H9 (cell line): ENCODE measurements around the gene SLC24A4. TPM values are rescaled to one million over a fixed set of nuclear protein-coding genes. Genes with fewer than 3 reads are reported as not detected.

Experiments used
- DNase-seq: peaks from one replicate; pipeline ENCODE4 v3.0.0-alpha.2; 2017
- H2AFZ ChIP-seq: one replicate; pipeline ENCODE4 v1.6.1; 2013; ENCODE audit warnings: mild to moderate bottlenecking, low read length, control low read depth, moderate library complexity
- H2AK5ac ChIP-seq: 2 replicates; pipeline ENCODE4 v1.6.1; 2013; ENCODE audit warnings: low read length, control low read depth, mixed read lengths; ENCODE audit not compliant: insufficient read length
- H2BK120ac ChIP-seq: one replicate; pipeline ENCODE4 v1.6.1; 2013; ENCODE audit warnings: low read depth, mild to moderate bottlenecking, low read length, control low read depth, inconsistent platforms; ENCODE audit not compliant: poor library complexity, severe bottlenecking
- H2BK12ac ChIP-seq: 2 replicates; pipeline ENCODE4 v1.6.1; 2013; ENCODE audit warnings: low read length, control low read depth, mixed read lengths, low read depth; ENCODE audit not compliant: insufficient read length
- H2BK15ac ChIP-seq: 2 replicates; pipeline ENCODE4 v1.6.1; 2013; ENCODE audit warnings: low read depth, low read length, control low read depth
- H2BK20ac ChIP-seq: one replicate; pipeline ENCODE4 v1.6.1; 2013; ENCODE audit warnings: low read depth, mild to moderate bottlenecking, low read length, control low read depth, inconsistent platforms; ENCODE audit not compliant: poor library complexity, severe bottlenecking
- H2BK5ac ChIP-seq: 2 replicates; pipeline ENCODE4 v1.6.1; 2013; ENCODE audit warnings: low read length, control low read depth, mixed read lengths; ENCODE audit not compliant: insufficient read length
- H3K14ac ChIP-seq: 2 replicates; pipeline ENCODE4 v1.6.1; 2013; ENCODE audit warnings: low read length, control low read depth; ENCODE audit not compliant: insufficient read depth
- H3K18ac ChIP-seq: 2 replicates; pipeline ENCODE4 v1.6.1; 2013; ENCODE audit warnings: low read depth, mild to moderate bottlenecking, mixed read lengths, low read length, control low read depth; ENCODE audit not compliant: insufficient read length
- H3K23ac ChIP-seq: 2 replicates; pipeline ENCODE4 v1.6.1; 2013; ENCODE audit warnings: low read length, control low read depth, mixed read lengths, low read depth; ENCODE audit not compliant: insufficient read length
- H3K23me2 ChIP-seq: 2 replicates; pipeline ENCODE4 v1.6.1; 2013; ENCODE audit warnings: low read depth, mild to moderate bottlenecking, mixed read lengths, low read length, control low read depth; ENCODE audit not compliant: insufficient read length, poor library complexity, severe bottlenecking
- H3K27ac ChIP-seq: 2 replicates; pipeline ENCODE4 v1.5.1; 2013; ENCODE audit warnings: low read length, control low read depth, mixed read lengths, low read depth; ENCODE audit not compliant: insufficient read length
- H3K27me3 ChIP-seq: 2 replicates; pipeline ENCODE4 v1.6.1; 2013; ENCODE audit warnings: low read length, control low read depth, inconsistent platforms; ENCODE audit not compliant: insufficient read depth
- H3K4ac ChIP-seq: 2 replicates; pipeline ENCODE4 v1.6.1; 2013; ENCODE audit warnings: low read depth, mild to moderate bottlenecking, control low read depth, inconsistent platforms, low read length, moderate library complexity
- H3K4me1 ChIP-seq: 2 replicates; pipeline ENCODE4 v1.6.1; 2013; ENCODE audit warnings: low read length, control low read depth, inconsistent platforms; ENCODE audit not compliant: insufficient read depth
- H3K4me2 ChIP-seq: 2 replicates; pipeline ENCODE4 v1.6.1; 2013; ENCODE audit warnings: low read length, control low read depth, mixed read lengths; ENCODE audit not compliant: insufficient read length, insufficient read depth
- H3K56ac ChIP-seq: 2 replicates; pipeline ENCODE4 v1.6.1; 2013; ENCODE audit warnings: low read depth, mild to moderate bottlenecking, mixed read lengths, low read length, control low read depth; ENCODE audit not compliant: insufficient read length
- H3K79me1 ChIP-seq: 2 replicates; pipeline ENCODE4 v1.6.1; 2013; ENCODE audit warnings: low read depth, mild to moderate bottlenecking, moderate library complexity, low read length, control low read depth, inconsistent platforms; ENCODE audit not compliant: insufficient read depth, poor library complexity, severe bottlenecking
- H3K79me2 ChIP-seq: 2 replicates; pipeline ENCODE4 v1.6.1; 2013; ENCODE audit warnings: low read length, control low read depth, inconsistent platforms; ENCODE audit not compliant: insufficient read depth
- H3K9ac ChIP-seq: 2 replicates; pipeline ENCODE4 v1.6.1; 2013; ENCODE audit warnings: low read length, control low read depth, mixed read lengths; ENCODE audit not compliant: insufficient read length; ENCODE audit errors: extremely low read depth
- H3K9me3 ChIP-seq: one replicate; pipeline ENCODE4 v1.6.1; 2013; ENCODE audit warnings: low read depth, low read length, inconsistent platforms; ENCODE audit not compliant: control insufficient read depth
- H3T11ph ChIP-seq: one replicate; pipeline ENCODE4 v1.6.1; 2013; ENCODE audit warnings: mild to moderate bottlenecking, low read length, control low read depth, inconsistent platforms
- H4K20me1 ChIP-seq: one replicate; pipeline ENCODE4 v1.6.1; 2013; ENCODE audit not compliant: control insufficient read depth, insufficient read length, insufficient read depth
- H4K5ac ChIP-seq: 2 replicates; pipeline ENCODE4 v1.6.1; 2013; ENCODE audit warnings: low read depth, mild to moderate bottlenecking, mixed read lengths, low read length, control low read depth; ENCODE audit not compliant: insufficient read length
- H4K8ac ChIP-seq: replicated peaks from 2 replicates; pipeline ENCODE4 v1.6.1; 2013; ENCODE audit warnings: low read length, control low read depth, mixed read lengths, low read depth; ENCODE audit not compliant: insufficient read length
- H4K91ac ChIP-seq: 2 replicates; pipeline ENCODE4 v1.6.1; 2013; ENCODE audit warnings: low read depth, mild to moderate bottlenecking, moderate library complexity, mixed read lengths, low read length, control low read depth; ENCODE audit not compliant: insufficient read length
- H3K27ac Mint-ChIP-seq, 3 experiments: 2 replicates in 2 of 3; 3 replicates in 1 of 3; pipeline ENCODE4 v1.8.0; 2020 to 2021; ENCODE audit warnings: mixed read lengths in 3 of 3, mild to moderate bottlenecking in 1 of 3, moderate library complexity in 1 of 3
- H3K27me3 Mint-ChIP-seq: 2 replicates; pipeline ENCODE4 v1.8.0; 2021; ENCODE audit warnings: low read depth, mild to moderate bottlenecking, moderate library complexity, mixed read lengths
- H3K36me3 Mint-ChIP-seq, 3 experiments: 2 replicates in 2 of 3; 3 replicates in 1 of 3; pipeline ENCODE4 v1.8.0; 2020 to 2021; ENCODE audit warnings: low read depth in 3 of 3, mixed read lengths in 3 of 3; ENCODE audit not compliant: insufficient read depth in 1 of 3
- H3K4me1 Mint-ChIP-seq, 2 experiments: 2 replicates each; pipeline ENCODE4 v1.8.0; 2020; ENCODE audit warnings: mixed read lengths in 2 of 2
- H3K4me3 Mint-ChIP-seq, 2 experiments: 2 replicates in 1 of 2; 3 replicates in 1 of 2; pipeline ENCODE4 v1.8.0; 2020 to 2021; ENCODE audit warnings: mild to moderate bottlenecking in 2 of 2, mixed read lengths in 2 of 2, moderate library complexity in 1 of 2
- H3K9me3 Mint-ChIP-seq, 2 experiments: 2 replicates in 1 of 2; 3 replicates in 1 of 2; pipeline ENCODE4 v1.8.0; 2020; ENCODE audit warnings: mild to moderate bottlenecking in 2 of 2, mixed read lengths in 2 of 2, moderate library complexity in 1 of 2
- CTCF ChIP-seq: fragments of 200-600 bp; sonication (generic); conservative IDR thresholded peaks from 3 replicates; pipeline ENCODE4 v1.8.0; 2021; ENCODE audit warnings: antibody characterized with exemption, mild to moderate bottlenecking
- WGBS: extraction: QIAGEN DNeasy Blood & Tissue Kit; methylation state at CpG from one replicate; pipeline ENCODE4 v1.1.7; 2013; ENCODE audit warnings: missing lambda C conversion rate, low lambda C conversion rate, mixed read lengths; ENCODE audit not compliant: insufficient read length; ENCODE audit errors: extremely low coverage; 5-methylcytosine and 5-hydroxymethylcytosine counted together
- total RNA-seq: library from RNA; stranded (reverse); gene quantifications from 2 replicates; pipeline ENCODE4 v1.2.1, GENCODE V29; 2021

Gene SLC24A4
- total RNA-seq, 1 experiment from 2014 or later: 0.24 TPM

DNA sequence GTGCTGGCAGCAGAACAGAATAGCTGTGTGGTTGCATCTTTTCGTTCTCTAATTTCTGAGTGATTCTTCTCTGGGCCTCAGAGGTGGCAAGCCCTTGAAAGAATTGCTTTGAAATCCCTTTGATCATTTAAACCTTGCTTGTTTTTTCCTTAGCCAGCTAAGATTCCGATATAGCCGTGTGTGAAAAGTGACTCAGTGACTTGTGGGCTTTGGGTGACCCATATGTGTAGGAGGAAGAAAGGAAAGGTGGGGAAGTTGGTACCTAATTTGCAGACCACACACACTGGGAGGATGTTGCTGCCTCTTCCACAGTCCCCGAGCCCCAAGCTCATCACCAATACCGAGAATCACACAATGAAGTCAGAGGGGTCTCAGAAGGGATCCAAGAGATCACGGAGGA lies 18.8 kb downstream of the SLC24A4 start:
- WGBS: no CpG with 5 or more reads among the region's 6 CpGs
- Histone ChIP-seq H4K91ac (no peak overlapping the region), H3K18ac (no peak overlapping the region), H3K9me3 (no peaks in the 10 kb centered on the region), H3T11ph (no peak overlapping the region), H2BK5ac (no peak overlapping the region), H3K9ac (no peak overlapping the region), H3K79me2 (no peaks in the 10 kb centered on the region), H2AFZ (no peak overlapping the region), H3K56ac (no peak overlapping the region), H2AK5ac (no peak overlapping the region), H3K27ac (no peak overlapping the region), H3K4me1 (no peaks in the 10 kb centered on the region), H3K4me2 (no peak overlapping the region), H3K79me1 (no peaks in the 10 kb centered on the region), H3K27me3 (no peaks in the 10 kb centered on the region), H2BK20ac (no peak overlapping the region), H4K8ac (no peak overlapping the region), H2BK15ac (no peak overlapping the region), H3K4ac (no peak overlapping the region), H4K20me1 (no peaks in the 10 kb centered on the region), H3K23me2 (no peaks in the 10 kb centered on the region), H2BK120ac (no peak overlapping the region), H3K14ac (no peak overlapping the region), H3K23ac (no peak overlapping the region), H4K5ac (no peak overlapping the region), H2BK12ac (no peak overlapping the region)
- DNase-seq: no peak
- peaks cover 10% of the 10 kb centered on the region for H3K27me3 Mint-ChIP-seq
- no peak for TF ChIP-seq CTCF
- H3K9me3 Mint-ChIP-seq: no peaks in the 10 kb centered on the region; a peak in 1 of 5 replicates
- no peaks in the 10 kb centered on the region for H3K36me3 Mint-ChIP-seq
- no peak overlapping the region for H3K4me3 Mint-ChIP-seq
- peaks cover 2 to 9% of the 10 kb centered on the region in 2 experiments; a peak in 3 of 4 replicates for H3K4me1 Mint-ChIP-seq
- H3K27ac Mint-ChIP-seq: peak overlapping the region in 1 of 3 experiments; percentile 45; a peak in 1 of 7 replicates
